ENCODE data around the gene SPAG4. TPM values are rescaled to one million over a fixed set of nuclear protein-coding genes. Genes with fewer than 3 reads are reported as not detected.

The SPAG4 gene
- total RNA-seq, 2 experiments from 2014 or later, result 15.5 to 17.1 TPM

DNA sequence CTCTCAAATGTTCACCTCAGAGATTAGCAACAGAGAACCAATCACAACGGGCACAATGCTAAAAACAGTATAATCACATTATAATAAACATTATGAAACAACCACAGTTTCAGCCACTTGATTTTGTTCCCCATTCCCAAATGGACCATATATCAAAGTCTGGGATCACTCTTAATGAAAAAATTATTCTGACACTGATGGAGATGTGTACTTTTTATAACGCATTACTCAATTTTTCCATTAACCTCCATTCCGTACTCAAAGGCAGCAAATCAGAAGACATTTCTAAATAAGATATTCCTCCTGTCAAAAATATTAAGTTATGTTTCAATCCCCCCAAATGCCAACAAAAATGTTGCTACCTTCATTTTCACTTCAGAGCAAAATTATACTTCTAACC lies 46.3 kb downstream of the SPAG4 start:
- ChIA-PET CTCF (interaction anchor here (8.1 kb wide), 1 partner anchor 43 kb away, joined by 57 read pairs; no protein-coding TSS in a partner anchor), POLR2A (interaction anchor here (1.5 to 8.2 kb wide), 4 partner anchors 10 to 293 kb away, joined by 4 to 147 read pairs (median 68); partner anchors contain the start of genes RBM39, SCAND1 and SPAG4)
- Mint-ChIP-seq H3K27me3 (no peaks in the 10 kb centered on the region), H3K9me3 (no peaks in the 10 kb centered on the region), H3K36me3 (ENCODE audit: low read depth) (peaks cover 31% of the 10 kb centered on the region), H3K4me1 (ENCODE audit: low read depth) (peaks cover 73% of the 10 kb centered on the region), H3K4me3 (peak overlapping the region; percentile 89), H3K27ac (peak overlapping the region; percentile 99)
- no peaks in the 10 kb centered on the region for H3K36me3 ChIP-seq (ENCODE audit: insufficient read depth, low read length)
- TF ChIP-seq, protein P1, sequence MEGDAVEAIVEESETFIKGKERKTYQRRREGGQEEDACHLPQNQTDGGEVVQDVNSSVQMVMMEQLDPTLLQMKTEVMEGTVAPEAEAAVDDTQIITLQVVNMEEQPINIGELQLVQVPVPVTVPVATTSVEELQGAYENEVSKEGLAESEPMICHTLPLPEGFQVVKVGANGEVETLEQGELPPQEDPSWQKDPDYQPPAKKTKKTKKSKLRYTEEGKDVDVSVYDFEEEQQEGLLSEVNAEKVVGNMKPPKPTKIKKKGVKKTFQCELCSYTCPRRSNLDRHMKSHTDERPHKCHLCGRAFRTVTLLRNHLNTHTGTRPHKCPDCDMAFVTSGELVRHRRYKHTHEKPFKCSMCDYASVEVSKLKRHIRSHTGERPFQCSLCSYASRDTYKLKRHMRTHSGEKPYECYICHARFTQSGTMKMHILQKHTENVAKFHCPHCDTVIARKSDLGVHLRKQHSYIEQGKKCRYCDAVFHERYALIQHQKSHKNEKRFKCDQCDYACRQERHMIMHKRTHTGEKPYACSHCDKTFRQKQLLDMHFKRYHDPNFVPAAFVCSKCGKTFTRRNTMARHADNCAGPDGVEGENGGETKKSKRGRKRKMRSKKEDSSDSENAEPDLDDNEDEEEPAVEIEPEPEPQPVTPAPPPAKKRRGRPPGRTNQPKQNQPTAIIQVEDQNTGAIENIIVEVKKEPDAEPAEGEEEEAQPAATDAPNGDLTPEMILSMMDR (IDR thresholded peaks at IDR 0.05), result no peak
- peak overlapping the region; percentile 39 to 99 for H3K27ac ChIP-seq (ENCODE audit: low read depth in 1 of 2, low read length in 2 of 2)
- no peaks in the 10 kb centered on the region for H3K9me3 ChIP-seq (ENCODE audit: control insufficient read depth in 1 of 2, insufficient read depth in 1 of 2, low read length in 2 of 2)
- peaks cover 49% of the 10 kb centered on the region for H3K4me1 ChIP-seq (ENCODE audit: insufficient read depth, low read length)
- intact Hi-C loops (cut with DNase I, micrococcal nuclease), result loop anchor here (5.0 kb wide), 2 partner anchors 60 to 170 kb away; no protein-coding TSS in a partner anchor
- H3K27me3 ChIP-seq (ENCODE audit: control insufficient read depth in 1 of 2, insufficient read depth in 2 of 2, low read length in 2 of 2), result no peaks in the 10 kb centered on the region
- H3K4me3 ChIP-seq (ENCODE audit: low read length), result peak overlapping the region; percentile 97
- peak in 1 of 14 experiments; percentile 31 for DNase-seq
- ATAC-seq (ENCODE audit: poor library complexity), result no peak

DNA sequence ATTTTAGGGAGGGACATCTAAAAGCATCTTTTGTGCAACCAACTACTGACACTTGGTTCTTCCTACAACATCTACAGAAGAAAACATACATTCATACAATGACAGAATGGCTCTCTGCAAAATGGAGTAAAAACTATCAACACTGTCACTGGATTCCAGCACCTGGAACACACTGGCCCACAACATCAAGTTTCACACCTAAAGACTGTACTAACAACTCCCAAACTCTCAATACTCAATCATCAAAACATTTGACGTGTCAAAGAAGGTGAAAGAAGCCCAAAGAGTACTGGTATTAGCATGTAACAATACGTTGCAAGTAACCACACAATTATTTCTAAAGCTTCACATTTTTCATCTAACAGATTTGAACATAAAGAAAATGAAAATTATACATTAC lies 46.9 kb downstream of the SPAG4 start:
- peaks cover 25% of the 10 kb centered on the region for H3K36me3 Mint-ChIP-seq (ENCODE audit: low read depth)
- peaks cover 48% of the 10 kb centered on the region for H3K4me1 ChIP-seq (ENCODE audit: insufficient read depth, low read length)
- H3K9me3 Mint-ChIP-seq, result no peaks in the 10 kb centered on the region
- H3K4me3 ChIP-seq (ENCODE audit: low read length), result peak overlapping the region; percentile 97
- peak overlapping the region; percentile 26 to 99 for H3K27ac ChIP-seq (ENCODE audit: low read depth in 1 of 2, low read length in 2 of 2)
- no peaks in the 10 kb centered on the region for H3K36me3 ChIP-seq (ENCODE audit: insufficient read depth, low read length)
- CTCF ChIA-PET, result interaction anchor here (1.4 to 8.1 kb wide), 2 partner anchors 28 to 44 kb away, joined by 4 to 57 read pairs; no protein-coding TSS in a partner anchor
- POLR2A ChIA-PET, result interaction anchor here (0.6 to 8.2 kb wide), 4 partner anchors 10 to 80 kb away, joined by 3 to 147 read pairs (median 73); partner anchors contain the start of genes RBM39 and SPAG4
- no peaks in the 10 kb centered on the region for H3K27me3 Mint-ChIP-seq
- H3K4me3 Mint-ChIP-seq, result peak overlapping the region; percentile 89
- no peaks in the 10 kb centered on the region for H3K27me3 ChIP-seq (ENCODE audit: control insufficient read depth in 1 of 2, insufficient read depth in 2 of 2, low read length in 2 of 2)
- TF ChIP-seq, protein P1 (IDR thresholded peaks at IDR 0.05), result no peak
- ATAC-seq (ENCODE audit: poor library complexity) (no peak), DNase-seq (peak in 1 of 14 experiments; percentile 24)
- intact Hi-C loops (cut with DNase I, micrococcal nuclease), result loop anchor here (5.0 kb wide), 2 partner anchors 60 to 170 kb away; no protein-coding TSS in a partner anchor
- peak overlapping the region; percentile 99 for H3K27ac Mint-ChIP-seq
- H3K4me1 Mint-ChIP-seq (ENCODE audit: low read depth), result peaks cover 67% of the 10 kb centered on the region
- H3K9me3 ChIP-seq (ENCODE audit: control insufficient read depth in 1 of 2, insufficient read depth in 1 of 2, low read length in 2 of 2), result no peaks in the 10 kb centered on the region

DNA sequence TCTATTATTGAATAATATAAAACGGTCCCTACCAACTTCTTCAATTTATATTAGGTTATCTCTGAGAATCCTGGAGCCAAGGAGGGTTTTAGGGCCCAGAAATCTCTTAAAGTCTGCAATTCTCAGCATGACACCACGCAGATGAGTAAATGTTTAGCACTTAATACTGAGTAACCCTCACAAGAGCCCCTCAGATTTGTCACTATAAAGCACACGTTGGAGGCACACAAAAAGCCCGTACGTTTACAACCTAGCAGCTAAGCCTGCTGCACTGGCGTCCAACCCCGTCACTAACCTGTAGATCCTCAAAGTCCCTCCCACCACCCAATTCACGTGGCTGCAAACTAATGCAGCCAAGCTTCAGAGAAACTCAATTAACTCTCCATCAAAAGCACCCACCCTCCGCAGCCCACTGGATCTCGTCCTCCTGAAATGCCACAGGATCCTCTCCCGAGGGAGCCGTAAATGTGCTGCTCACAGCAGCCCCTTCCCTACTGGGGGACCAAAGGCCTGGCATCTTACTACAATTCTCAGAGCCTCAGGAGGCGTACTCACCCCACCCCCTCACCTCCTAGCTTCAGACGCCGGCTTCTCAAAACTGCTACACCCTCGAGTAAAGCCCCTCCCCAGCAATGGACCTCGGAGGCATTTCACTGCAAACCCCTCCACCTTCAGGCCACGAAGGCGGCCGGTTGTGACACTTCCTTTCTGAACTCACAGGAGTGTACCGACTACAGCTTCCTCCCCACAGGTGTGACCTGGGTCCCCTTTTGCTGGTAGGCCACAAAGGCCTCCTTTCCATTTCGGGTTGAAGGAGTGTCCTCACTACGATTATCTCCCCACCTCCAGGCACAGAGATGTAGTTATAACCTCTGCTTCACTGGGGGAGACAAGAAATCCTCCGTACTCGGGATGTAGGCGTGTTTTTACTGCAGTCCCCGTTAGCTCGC lies 48.2 kb downstream of the SPAG4 start:
- H3K27me3 Mint-ChIP-seq, result no peaks in the 10 kb centered on the region
- POLR2A ChIA-PET, result interaction anchor here (0.6 to 8.2 kb wide), 27 partner anchors 8 to 517 kb away, joined by 3 to 147 read pairs (median 5); partner anchors contain the start of genes CEP250, EDEM2, ERGIC3 and NFS1
- CTCF ChIA-PET, result interaction anchor here (0.9 to 8.1 kb wide), 7 partner anchors 29 to 78 kb away, joined by 3 to 57 read pairs (median 4); partner anchors contain the start of genes NFS1, RBM39 and ROMO1
- H3K27ac ChIP-seq (ENCODE audit: low read depth in 1 of 2, low read length in 2 of 2), result peak overlapping the region; percentile 99
- H3K9me3 Mint-ChIP-seq, result no peaks in the 10 kb centered on the region
- intact Hi-C loops (cut with DNase I, micrococcal nuclease), result loop anchor here (1.0 to 5.0 kb wide), 8 partner anchors 35 to 171 kb away; partner anchors contain the start of genes ERGIC3 (in 2 of the 2), NFS1 (in 2 of the 2), ROMO1 (in 2 of the 2) and RBM39 (in 1 of the 2)
- H3K27ac Mint-ChIP-seq, result peak overlapping the region; percentile 99
- H3K4me1 ChIP-seq (ENCODE audit: insufficient read depth, low read length), result peaks cover 37% of the 10 kb centered on the region
- H3K27me3 ChIP-seq (ENCODE audit: control insufficient read depth in 1 of 2, insufficient read depth in 2 of 2, low read length in 2 of 2), result no peaks in the 10 kb centered on the region
- H3K36me3 Mint-ChIP-seq (ENCODE audit: low read depth), result peaks cover 28% of the 10 kb centered on the region
- peaks cover 58% of the 10 kb centered on the region for H3K4me1 Mint-ChIP-seq (ENCODE audit: low read depth)
- no peaks in the 10 kb centered on the region for H3K9me3 ChIP-seq (ENCODE audit: control insufficient read depth in 1 of 2, insufficient read depth in 1 of 2, low read length in 2 of 2)
- peak overlapping the region; percentile 97 for H3K4me3 ChIP-seq (ENCODE audit: low read length)
- TF ChIP-seq, protein P1 (IDR thresholded peaks at IDR 0.05), result no peak
- H3K4me3 Mint-ChIP-seq, result peak overlapping the region; percentile 89
- peak; percentile 66 for ATAC-seq (ENCODE audit: poor library complexity)
- peaks cover 5% of the 10 kb centered on the region for H3K36me3 ChIP-seq (ENCODE audit: insufficient read depth, low read length)
- peak; percentile 41 to 86 (median 58) for DNase-seq

Measured in CD4-positive, alpha-beta T cell (primary cell).